Measurements from ENCODE around the gene BAG2.

BAG2 gene

DNA sequence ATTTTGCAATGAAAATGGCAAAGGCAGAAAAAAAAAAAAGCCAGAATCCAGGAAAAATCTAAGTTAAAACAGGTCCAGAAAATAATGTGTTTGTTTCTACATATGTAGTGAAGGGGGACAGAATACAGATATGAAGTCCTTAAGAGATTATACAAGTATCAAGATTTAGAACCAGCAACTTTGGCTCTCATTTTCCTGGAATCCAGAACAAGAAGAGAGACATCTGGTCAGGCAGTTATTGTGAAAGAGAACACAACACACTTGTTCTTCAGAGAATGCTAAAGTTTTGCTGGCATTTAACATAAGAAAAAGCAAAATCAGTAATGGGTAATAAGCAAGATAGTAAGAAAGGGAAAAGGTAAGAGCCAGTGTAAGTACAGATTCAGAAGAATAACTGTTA is 21.1 kb downstream of the BAG2 start:
- no peak for DNase-seq (ENCODE audit: low spot score)
- Mint-ChIP-seq H3K4me1 (ENCODE audit: low read depth) (no peaks in the 10 kb centered on the region), H3K9me3 (no peaks in the 10 kb centered on the region), H3K27me3 (ENCODE audit: low read depth) (no peaks in the 10 kb centered on the region), H3K4me3 (no peak overlapping the region), H3K27ac (no peak overlapping the region), H3K36me3 (ENCODE audit: low read depth) (peaks cover 27% of the 10 kb centered on the region)

DNA sequence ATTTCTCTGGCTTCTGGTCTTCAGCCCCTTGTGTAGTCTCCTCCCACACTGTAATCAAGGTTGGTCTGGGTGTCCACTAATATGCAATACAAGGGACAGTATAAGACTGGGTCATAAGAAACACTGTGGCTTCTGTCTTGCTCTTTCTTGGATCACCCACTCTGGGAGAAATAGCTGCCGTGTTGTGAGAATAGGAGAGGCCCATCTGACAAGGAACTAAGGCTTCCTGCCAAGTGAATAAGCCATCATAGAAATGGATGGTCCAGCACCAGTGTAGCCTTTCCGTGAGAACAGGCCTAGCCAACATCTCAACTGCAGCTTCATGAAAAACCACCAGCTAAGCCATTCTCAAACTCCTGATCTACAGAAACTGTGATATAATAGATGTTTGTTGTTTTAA is 23.3 kb downstream of the BAG2 start:
- no peak overlapping the region for H3K27ac Mint-ChIP-seq
- no peak overlapping the region for H3K4me3 Mint-ChIP-seq
- H3K9me3 Mint-ChIP-seq, result no peaks in the 10 kb centered on the region
- no peak for DNase-seq (ENCODE audit: low spot score)
- H3K4me1 Mint-ChIP-seq (ENCODE audit: low read depth), result no peaks in the 10 kb centered on the region
- H3K27me3 Mint-ChIP-seq (ENCODE audit: low read depth), result no peaks in the 10 kb centered on the region
- H3K36me3 Mint-ChIP-seq (ENCODE audit: low read depth), result peaks cover 23% of the 10 kb centered on the region

DNA sequence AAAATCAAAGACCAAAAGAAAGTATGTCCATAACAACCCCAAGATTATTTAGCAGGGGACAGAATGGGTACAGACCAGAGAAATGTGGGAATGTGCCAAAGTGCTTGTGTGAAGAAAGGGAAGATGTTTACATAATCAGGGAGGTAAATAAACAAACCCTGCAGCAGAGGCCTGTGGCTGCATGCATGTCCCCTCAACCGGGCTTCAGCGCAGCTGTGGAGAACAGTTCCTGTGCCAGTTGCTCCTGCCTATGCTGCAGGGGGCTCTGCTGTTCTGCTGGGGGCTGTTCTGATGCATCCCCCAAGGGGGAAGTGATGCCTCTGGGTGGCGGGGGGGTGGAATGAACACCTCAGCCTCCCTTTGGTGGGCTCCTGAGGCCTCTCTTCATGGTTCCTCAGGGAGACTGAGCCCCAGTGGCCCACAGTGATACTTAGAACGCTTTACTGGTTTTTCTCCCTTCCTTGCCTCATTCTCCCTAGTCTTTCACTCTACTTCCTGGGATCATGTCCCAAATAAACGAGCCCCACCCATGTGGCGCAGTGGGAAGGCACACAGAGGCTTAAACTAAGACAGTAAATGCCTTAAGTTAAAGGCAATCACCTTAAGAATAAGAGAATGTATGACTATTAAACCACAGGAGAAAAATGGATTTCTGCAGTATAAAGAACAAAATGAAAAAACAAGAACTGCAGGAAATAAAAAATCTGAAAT is 27.0 kb downstream of the BAG2 start:
- no peaks in the 10 kb centered on the region for H3K4me1 Mint-ChIP-seq (ENCODE audit: low read depth)
- no peak overlapping the region for H3K4me3 Mint-ChIP-seq
- no peak for DNase-seq (ENCODE audit: low spot score)
- H3K27me3 Mint-ChIP-seq (ENCODE audit: low read depth), result no peaks in the 10 kb centered on the region
- H3K27ac Mint-ChIP-seq, result no peak overlapping the region
- H3K9me3 Mint-ChIP-seq, result no peaks in the 10 kb centered on the region
- peaks cover 5% of the 10 kb centered on the region for H3K36me3 Mint-ChIP-seq (ENCODE audit: low read depth)

DNA sequence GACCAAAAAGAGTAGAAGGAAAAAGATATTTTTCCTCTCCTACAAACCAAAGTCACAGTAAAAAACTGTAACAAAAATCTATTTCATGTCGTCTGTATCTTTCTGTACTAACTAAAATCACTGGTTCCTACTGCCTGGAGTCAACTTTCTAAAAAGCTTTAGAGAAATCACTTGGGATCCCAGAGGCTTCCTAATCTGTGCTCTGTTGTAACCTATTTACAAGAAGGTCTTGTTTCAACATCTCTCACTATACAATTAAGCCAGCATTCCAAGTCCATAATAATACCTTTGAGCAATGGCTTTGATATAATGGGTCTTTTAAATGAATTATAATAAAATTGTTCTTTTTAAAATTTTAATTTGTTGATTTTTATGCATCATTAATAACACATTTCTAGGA is 29.6 kb downstream of the BAG2 start:
- no peaks in the 10 kb centered on the region for H3K27me3 Mint-ChIP-seq (ENCODE audit: low read depth)
- DNase-seq (ENCODE audit: low spot score), result no peak
- no peaks in the 10 kb centered on the region for H3K36me3 Mint-ChIP-seq (ENCODE audit: low read depth)
- no peak overlapping the region for H3K4me3 Mint-ChIP-seq
- no peak overlapping the region for H3K27ac Mint-ChIP-seq
- no peaks in the 10 kb centered on the region for H3K9me3 Mint-ChIP-seq
- H3K4me1 Mint-ChIP-seq (ENCODE audit: low read depth), result peaks cover 12% of the 10 kb centered on the region

DNA sequence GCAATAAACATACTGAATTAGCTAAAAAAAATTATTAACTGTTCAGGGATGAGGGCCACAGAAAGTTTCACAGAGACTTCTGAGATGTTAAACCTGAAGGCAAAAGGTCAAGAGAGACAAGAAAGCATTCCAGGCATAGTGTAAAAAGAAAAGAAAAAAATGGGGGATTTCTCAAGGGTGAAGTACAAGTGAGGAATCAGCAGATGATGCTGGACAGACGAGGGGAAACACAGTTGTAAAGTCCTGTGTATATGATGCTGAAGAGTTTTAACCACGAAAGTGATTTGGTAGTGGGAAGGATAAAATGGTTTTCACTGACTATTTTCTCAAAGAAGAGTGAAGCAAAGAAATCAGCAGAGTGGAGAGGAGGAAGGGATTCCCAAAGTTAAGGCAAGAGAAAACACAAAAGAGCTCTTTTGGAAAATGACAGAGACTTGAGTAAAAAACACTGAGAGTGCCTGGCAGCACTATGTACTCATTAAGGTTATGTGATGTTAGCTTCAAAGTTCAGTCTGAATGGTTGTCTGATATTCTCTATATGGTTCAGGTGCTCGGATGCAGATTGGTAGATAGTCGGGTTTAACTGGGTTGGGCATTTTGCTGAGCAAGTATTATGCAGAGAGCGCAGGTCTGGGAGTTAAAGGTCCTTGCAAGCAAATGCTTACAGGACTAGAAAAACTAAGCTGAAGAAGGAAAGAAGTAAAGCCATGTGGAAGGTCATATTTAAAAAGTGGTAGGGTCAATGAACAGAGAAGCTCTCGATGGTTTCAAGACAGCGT is 33.6 kb downstream of the BAG2 start:
- H3K27me3 Mint-ChIP-seq (ENCODE audit: low read depth), result no peaks in the 10 kb centered on the region
- no peak overlapping the region for H3K27ac Mint-ChIP-seq
- peaks cover 25% of the 10 kb centered on the region for H3K4me1 Mint-ChIP-seq (ENCODE audit: low read depth)
- no peak overlapping the region for H3K4me3 Mint-ChIP-seq
- peaks cover 2% of the 10 kb centered on the region for H3K36me3 Mint-ChIP-seq (ENCODE audit: low read depth)
- H3K9me3 Mint-ChIP-seq, result no peaks in the 10 kb centered on the region
- no peak for DNase-seq (ENCODE audit: low spot score)

DNA sequence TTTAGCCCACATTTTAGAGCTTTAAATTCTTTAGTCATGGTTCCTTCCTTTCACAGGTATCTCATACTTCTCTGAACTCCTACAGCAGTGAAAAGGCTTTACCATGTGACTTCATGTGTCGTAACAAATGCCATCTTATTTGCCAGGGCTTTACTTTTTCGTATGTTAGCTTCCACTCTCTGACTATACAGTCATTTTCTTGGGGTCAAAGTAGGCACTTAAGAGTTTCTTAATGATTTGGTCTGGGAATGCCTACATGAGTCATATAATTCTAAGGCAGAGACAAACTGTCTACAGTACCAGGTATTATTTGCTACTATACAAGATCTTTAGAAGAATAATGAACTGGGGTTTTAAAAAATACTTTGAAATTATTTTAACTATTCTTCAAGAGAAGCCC is 35.0 kb downstream of the BAG2 start:
- Mint-ChIP-seq H3K36me3 (ENCODE audit: low read depth) (peaks cover 2% of the 10 kb centered on the region), H3K4me3 (no peak overlapping the region), H3K27ac (no peak overlapping the region), H3K4me1 (ENCODE audit: low read depth) (peaks cover 25% of the 10 kb centered on the region), H3K9me3 (no peaks in the 10 kb centered on the region), H3K27me3 (ENCODE audit: low read depth) (no peaks in the 10 kb centered on the region)
- DNase-seq (ENCODE audit: low spot score), result no peak

DNA sequence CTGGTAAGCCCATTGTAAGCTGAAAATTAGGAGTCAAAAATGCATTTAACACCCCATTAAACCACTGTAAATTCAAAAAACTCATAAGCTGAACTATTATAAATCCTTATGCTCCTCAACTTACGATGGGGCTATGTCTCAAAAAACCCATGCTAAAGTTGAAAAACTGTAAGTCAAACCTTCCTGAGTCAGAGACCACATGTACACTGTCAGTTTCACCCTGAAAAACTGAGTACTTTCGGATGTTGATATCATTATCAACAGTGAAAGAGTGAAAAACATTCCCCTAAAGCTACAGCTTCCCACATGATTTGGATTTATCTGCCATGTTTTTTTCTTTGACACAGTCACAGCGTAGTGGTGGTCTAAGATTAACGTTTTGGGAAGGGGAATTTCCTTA is 35.7 kb downstream of the BAG2 start:
- Mint-ChIP-seq H3K9me3 (no peaks in the 10 kb centered on the region), H3K4me3 (no peak overlapping the region), H3K4me1 (ENCODE audit: low read depth) (peaks cover 25% of the 10 kb centered on the region), H3K27ac (peak overlapping the region; percentile 31), H3K27me3 (ENCODE audit: low read depth) (no peaks in the 10 kb centered on the region), H3K36me3 (ENCODE audit: low read depth) (peaks cover 2% of the 10 kb centered on the region)
- DNase-seq (ENCODE audit: low spot score), result no peak

DNA sequence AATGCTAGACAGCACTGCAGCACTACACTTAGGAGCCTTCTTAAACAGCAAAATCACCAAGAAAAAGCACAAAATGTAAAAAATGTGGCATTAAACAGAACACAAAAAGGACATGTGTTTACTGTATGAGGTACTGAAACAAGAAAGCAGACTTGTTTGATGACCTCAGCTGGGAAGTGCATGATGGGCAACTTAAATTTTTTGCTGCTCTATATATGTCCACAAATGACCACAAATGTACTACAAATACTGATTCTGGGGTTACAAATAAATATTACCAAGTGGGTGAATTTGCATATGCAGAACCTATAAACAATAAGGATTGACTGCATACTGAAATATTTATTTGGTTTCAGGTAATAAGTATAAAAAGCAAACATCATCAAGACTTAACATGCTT is 36.9 kb downstream of the BAG2 start:
- Mint-ChIP-seq H3K4me1 (ENCODE audit: low read depth) (peaks cover 30% of the 10 kb centered on the region), H3K27ac (no peak overlapping the region), H3K9me3 (no peaks in the 10 kb centered on the region), H3K4me3 (no peak overlapping the region), H3K27me3 (ENCODE audit: low read depth) (no peaks in the 10 kb centered on the region), H3K36me3 (ENCODE audit: low read depth) (peaks cover 4% of the 10 kb centered on the region)
- DNase-seq (ENCODE audit: low spot score), result no peak

DNA sequence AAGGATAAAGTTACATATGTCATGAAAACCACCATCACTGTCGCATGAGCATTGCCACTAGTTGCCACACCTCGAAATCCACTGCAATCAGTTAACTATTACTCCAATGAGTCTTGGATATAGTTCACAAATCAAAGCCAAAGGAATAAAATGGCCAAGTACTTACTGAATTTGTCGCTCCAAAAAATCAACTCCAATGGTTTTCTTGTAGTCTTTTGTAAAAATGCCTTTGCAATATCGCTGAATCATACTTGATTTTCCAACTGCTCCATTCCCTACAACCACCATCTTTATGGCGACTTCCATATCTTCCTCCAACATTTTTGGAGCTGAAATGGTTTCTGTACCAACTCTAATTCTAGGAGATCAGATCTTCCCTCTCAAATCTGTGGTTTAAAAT is 37.9 kb downstream of the BAG2 start:
- Mint-ChIP-seq H3K9me3 (peaks cover 6% of the 10 kb centered on the region), H3K4me3 (no peak overlapping the region), H3K27me3 (ENCODE audit: low read depth) (no peaks in the 10 kb centered on the region), H3K27ac (no peak overlapping the region), H3K4me1 (ENCODE audit: low read depth) (peaks cover 41% of the 10 kb centered on the region), H3K36me3 (ENCODE audit: low read depth) (peaks cover 10% of the 10 kb centered on the region)
- no peak for DNase-seq (ENCODE audit: low spot score)

DNA sequence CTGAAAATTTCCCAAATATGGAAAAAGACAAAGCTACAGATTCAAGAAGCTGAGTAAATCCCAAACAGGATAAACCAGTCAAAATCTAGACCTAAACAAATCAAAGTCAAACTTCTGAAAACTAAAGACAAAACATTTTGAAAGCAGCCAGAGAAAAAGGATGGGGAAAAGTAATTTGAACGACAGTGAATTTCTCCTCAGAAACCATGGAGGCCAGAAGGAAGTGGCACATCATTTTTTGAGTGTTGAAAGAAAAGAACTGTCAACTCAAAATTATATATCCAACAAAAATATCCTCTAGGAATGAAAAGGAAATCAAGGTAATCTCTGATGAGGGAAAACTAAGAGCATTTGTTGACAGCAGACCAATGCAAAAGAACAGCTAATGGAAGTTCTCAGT is 43.1 kb downstream of the BAG2 start:
- H3K4me1 Mint-ChIP-seq (ENCODE audit: low read depth), result peaks cover 26% of the 10 kb centered on the region
- DNase-seq (ENCODE audit: low spot score), result no peak
- H3K36me3 Mint-ChIP-seq (ENCODE audit: low read depth), result peaks cover 12% of the 10 kb centered on the region
- peaks cover under 1% of the 10 kb centered on the region for H3K27me3 Mint-ChIP-seq (ENCODE audit: low read depth)
- no peak overlapping the region for H3K4me3 Mint-ChIP-seq
- no peak overlapping the region for H3K27ac Mint-ChIP-seq
- H3K9me3 Mint-ChIP-seq, result peaks cover 13% of the 10 kb centered on the region

DNA sequence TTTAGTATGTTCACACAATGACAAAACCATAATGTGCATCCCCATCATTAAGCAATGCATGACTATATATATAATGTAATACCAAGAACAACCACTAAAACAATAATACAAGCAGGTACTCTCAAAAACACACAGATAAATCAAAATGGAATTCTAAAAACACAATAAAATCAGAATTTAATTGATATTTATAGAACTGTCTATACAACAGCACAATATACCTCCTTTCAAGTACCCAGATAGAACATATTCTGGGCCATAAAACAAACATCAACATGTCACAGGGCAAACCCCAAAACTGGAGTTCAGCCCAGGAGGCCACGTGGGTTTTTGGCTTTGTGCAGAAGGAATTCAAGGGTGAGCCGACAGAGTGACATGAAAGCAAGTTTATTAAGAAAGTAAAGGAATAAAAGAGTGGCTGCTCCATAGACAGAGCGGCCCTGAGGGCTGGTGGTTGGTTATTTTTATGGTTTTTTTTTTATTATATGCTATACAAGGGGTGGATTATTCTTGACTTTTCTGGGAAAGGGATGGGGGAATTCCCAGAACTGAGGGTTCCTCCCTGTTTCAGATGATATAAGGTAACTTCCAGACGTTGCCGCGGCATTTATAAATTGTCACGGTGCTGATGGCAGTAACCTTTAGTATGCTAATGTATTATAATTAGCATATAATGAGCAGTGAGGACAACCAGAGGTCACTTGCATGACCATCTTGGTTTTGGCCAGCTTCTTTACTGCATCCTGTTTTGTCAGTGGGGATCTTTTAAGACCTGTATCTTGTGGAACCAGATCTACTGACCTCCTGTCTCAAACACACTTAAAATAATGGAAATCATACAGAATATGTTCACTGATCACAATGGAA is 44.3 kb downstream of the BAG2 start:
- H3K27me3 Mint-ChIP-seq (ENCODE audit: low read depth), result peaks cover 3% of the 10 kb centered on the region
- no peak for DNase-seq (ENCODE audit: low spot score)
- peak overlapping the region; percentile 31 for H3K27ac Mint-ChIP-seq
- peaks cover 12% of the 10 kb centered on the region for H3K36me3 Mint-ChIP-seq (ENCODE audit: low read depth)
- peak overlapping the region; percentile 57 for H3K4me3 Mint-ChIP-seq
- H3K9me3 Mint-ChIP-seq, result peaks cover 13% of the 10 kb centered on the region
- H3K4me1 Mint-ChIP-seq (ENCODE audit: low read depth), result peaks cover 29% of the 10 kb centered on the region

DNA sequence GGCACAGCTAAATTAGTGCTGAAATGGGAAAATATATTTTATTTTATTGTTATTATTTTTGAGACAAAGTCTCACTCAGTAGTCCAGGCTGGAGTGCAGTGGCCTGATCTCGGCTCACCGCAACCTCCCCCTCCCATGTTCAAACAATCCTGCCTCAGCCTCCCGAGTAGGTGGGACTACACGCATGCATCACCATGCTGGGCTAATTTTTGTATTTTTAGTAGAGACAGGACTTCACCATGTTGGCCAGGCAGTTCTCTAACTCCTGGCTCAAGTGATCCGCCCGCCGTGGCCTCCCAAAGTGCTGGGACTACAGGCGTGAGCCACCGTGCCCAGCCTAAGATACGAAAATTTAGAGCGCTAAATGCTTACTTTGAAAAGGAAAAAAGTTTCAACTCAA is 45.1 kb downstream of the BAG2 start:
- Mint-ChIP-seq H3K4me1 (ENCODE audit: low read depth) (peaks cover 29% of the 10 kb centered on the region), H3K27me3 (ENCODE audit: low read depth) (peaks cover 3% of the 10 kb centered on the region), H3K4me3 (no peak overlapping the region), H3K9me3 (peaks cover 13% of the 10 kb centered on the region), H3K27ac (peak overlapping the region; percentile 14), H3K36me3 (ENCODE audit: low read depth) (peaks cover 13% of the 10 kb centered on the region)
- no peak for DNase-seq (ENCODE audit: low spot score)

DNA sequence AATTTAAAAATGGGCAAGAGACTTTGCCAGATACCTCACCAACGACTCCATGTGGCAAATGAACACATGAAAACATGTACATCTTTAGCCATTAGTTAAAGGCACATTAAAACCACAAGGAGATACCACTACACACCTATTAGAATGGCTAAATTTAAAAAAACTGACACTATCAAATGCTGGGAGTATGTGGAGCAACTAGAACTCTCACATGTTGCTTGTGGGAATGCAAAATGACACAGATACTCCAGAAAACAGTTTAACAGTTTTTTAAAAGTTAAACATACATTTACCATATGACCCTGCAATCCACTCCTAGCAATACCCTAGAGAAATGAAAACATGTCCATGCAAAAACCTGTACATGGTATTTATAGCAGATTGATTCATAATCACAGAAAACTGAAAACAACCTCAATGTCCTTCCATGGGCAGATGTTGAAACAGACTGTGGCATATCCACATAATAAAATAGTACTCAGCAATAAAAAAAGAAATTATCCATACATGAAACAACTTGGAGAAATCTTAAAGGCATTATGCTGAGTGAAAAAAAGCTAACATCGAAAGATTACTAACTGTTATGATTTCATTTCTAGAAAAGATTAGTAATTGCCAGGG is 48.1 kb downstream of the BAG2 start:
- Mint-ChIP-seq H3K27ac (no peak overlapping the region), H3K4me3 (peak overlapping the region; percentile 62), H3K27me3 (ENCODE audit: low read depth) (peaks cover 17% of the 10 kb centered on the region), H3K9me3 (peaks cover 6% of the 10 kb centered on the region), H3K36me3 (ENCODE audit: low read depth) (peaks cover 5% of the 10 kb centered on the region), H3K4me1 (ENCODE audit: low read depth) (peaks cover 21% of the 10 kb centered on the region)
- DNase-seq (ENCODE audit: low spot score), result no peak

Measured in T-helper 2 cell treated with Interferon-gamma antibody and Interleukin-4, amounts not matched to agents 5 μg/mL and 100 μg/mL, for 36 hours (primary cell).